Stimulated activated CD4-positive, alpha-beta T cell treated with anti-CD3 and anti-CD28 coated beads, TNF-alpha, amount 100 ng/mL, for 24 hours (primary cell): Measurements from ENCODE around the gene UBXN10.
A peak's percentile ranks its signal among the peaks of the same experiment; 100 is the strongest.

Source experiments
- DNase-seq, 3 experiments: peaks; one replicate each; pipeline ENCODE4 v3.0.0-alpha.2; 2020; ENCODE audit warnings: low read depth in 3 of 3

Gene UBXN10

DNA sequence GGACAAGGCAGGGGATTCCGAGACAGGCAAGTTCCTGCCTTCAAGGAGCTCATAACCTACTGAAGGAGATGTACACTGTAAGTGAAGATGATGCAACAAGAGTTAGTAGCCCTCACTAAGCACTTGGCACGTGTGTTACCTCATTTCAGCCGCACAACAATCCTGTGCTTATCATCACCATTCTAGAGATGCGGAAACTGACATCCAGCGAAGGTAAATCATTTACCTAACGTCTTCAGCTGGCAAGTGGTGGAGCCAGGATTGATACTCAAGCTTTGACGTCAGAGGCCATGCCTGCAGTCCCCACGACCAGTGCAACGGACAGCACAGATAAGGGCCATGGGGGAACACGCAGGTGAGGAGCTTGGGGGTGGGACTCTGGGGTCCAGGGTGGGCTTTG lies 2.9 kb upstream of the UBXN10 start:
- DNase-seq = no peak

DNA sequence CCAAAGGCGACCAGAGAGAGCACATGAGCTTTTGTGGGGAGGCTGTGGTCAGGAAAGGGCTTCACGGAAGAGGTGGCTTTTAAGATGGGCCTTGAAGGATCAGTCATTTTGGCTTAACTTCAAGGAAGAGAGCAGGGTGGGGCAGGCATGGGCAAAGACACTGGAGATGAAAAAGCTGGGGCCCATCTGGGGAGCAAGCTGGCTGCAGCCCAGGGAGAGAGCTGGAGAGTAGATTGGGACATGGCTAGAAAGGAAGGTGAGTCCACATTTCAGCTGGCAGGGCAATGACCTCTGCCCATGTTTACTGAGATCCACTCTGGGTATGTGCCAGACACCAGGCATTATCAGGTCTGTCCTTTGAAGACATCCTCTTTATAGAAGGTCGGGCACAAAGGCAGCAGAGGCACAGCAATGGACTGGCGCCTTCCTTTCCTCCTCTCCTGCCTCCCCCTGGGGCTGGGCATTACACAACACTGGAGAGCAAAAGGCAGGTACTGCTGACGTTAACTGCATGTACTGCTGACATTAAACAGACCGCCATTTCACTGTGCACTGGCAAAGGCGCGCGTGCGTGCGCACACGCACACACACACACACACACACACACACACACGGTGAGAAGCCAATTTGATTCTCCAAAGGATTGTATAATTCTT lies 2.2 kb upstream of the UBXN10 start:
- no peak for DNase-seq

DNA sequence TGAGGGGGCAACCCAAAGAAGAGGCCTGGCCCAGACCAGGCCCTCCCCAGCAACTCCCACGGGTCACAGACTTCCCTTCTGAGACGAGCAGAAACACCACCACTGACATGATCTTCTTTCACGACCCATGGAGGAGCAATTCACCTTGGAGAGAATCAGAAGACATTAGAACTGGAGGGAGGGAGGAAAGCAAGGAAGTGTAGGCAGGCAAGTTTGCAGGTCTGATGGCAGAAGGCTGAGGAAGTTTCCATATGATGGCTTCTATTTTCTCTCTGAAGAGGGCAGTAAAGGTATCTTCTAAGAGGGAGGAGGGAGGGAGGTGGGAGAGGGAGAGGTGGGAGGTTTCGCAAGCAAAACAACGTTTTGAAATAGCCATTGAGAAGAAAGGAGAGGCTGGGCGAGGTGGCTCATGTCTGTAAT lies 1.4 kb upstream of the UBXN10 start:
- DNase-seq = no peak

DNA sequence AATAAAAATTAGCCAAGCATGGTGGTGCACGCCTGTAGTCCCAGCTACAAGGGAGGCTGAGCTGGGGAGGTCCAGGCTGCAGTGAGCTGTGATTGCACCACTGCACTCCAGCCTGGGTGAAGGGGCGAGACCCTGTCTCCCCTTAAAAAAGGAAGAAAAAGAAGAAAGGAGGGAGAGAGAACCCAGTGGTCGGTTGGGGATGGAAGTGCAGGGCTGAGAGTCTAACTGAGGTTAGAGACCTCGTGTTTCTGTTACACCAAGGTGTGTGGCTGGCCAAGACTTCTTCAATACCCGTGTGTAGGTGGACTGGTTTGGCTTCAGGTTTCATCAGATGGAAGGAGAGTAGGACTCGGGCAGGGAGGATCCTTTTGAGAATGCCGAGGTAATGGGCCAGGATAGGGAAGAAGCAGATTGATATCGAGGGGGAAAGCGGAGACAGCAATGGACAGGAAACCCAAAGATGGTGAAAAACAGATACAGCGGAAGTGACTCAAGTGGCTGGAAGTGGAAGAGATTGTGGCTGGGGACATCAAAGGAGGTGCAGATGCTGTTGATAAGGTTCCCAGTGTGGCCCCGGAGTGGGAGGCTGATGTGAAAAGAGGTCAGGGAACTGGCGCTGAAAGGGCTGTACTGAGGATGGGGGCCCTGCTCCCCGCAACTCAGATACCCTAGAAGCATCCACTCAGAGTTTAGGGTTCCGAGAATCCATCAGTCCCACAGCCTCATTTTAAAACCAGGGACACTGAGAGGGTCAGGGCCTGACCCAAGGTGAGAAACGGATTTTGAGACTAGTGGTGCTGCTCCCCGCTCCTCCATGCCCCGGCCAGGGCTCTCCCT lies 681 bp upstream of the UBXN10 start:
- peak in 2 of 3 experiments; percentile 38 to 60 for DNase-seq

DNA sequence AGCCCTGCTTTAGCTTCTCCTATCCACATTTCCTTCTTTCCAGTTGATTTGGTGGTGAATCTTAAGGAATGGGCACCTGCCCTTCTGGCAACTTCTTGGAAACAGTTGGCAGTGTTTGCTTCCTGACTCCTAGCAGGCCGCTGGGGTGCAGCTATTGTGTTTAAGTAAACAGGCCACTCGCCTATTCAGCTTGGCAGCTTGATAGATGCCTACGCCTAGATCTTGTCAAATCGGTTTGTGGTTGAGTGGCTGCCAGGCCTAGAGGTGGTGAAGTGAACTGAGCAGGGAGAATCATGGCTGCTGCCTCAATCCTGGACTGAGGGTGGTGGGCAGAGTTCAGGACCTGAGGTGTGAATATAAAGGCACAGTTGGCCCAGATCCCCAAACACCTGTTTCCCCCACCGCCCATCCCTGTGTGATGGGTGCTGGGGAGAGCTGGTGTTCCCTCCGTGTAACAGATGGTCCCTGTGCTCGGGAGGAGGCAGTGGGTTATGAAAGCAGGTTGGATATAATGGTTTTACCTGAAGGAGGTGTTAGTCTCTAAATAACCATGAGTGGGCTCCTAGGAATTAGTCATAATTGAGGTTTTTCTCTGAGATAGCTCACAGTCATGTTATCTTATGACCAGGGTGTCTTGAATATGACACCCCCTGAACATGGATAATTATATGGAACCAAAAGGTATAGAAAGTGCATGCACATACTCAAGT lies 1.4 kb downstream of the UBXN10 start:
- peak in 2 of 3 experiments; percentile 6 to 27 for DNase-seq

DNA sequence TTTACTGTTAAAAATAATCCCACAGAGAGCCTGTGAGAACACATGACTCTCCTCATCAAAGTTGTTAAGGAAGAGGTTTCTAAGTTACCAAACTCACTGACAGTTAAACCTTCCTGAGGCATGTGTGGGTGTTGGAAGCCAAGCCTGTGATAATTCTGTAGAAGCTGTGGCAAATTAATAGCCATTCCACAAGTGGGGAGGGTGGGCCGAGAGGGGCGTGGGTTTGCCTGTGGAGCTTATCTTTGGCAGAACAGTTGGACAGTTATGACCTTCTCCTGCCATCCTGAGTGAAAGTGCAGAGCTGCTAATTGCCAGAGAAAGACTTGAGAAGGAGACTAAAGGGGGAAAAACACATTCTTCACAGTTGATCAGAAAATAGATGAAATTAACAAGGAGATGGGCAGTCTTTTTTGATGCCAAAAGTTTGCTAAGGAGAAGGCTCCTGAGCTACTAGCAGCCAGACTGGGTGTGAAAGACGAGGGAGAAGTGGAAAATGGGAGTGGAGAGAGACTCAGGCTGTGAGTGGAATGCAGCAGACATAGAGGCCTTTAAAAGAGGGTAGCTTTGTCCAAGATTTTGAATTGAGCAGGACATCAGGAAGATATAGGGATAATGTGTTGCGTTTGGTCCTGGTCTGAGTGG lies 2.0 kb downstream of the UBXN10 start:
- DNase-seq = no peak

DNA sequence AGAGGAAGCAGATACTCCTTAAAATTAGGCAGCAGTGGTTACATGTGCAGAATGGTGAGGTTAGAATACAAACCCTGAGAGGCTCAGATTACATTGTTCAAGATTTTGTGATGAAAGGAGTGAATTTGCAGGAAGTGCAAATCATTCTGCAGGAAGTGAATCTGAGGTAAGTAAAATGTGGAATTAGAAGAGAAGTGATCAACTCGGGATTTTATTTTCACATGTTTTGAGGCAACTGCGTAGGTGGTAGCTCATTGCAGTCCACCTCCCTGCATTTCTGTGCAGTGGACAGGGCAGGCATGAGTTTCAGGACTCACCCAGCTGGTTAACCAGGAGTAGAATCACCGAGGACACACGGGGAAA lies 2.5 kb downstream of the UBXN10 start:
- no peak for DNase-seq

DNA sequence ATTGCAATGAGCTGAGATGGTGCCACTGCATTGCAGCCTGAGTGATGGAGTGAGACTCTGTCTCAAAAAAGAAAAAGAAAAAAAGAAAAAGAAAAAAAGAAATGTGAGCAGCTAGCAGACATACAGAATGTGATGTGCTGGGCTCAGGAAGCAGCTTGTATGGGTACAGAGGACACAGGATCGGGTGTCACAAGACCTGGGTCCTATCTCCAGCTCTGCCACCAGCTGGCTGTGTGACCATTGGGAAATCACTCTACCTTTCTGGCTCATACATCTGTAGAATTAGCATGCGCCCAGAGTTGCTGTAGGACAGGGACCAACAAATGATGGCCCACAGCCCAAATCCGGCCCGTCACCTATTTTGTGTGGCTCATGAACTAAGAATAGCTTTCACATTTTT lies 3.8 kb downstream of the UBXN10 start:
- no peak for DNase-seq

DNA sequence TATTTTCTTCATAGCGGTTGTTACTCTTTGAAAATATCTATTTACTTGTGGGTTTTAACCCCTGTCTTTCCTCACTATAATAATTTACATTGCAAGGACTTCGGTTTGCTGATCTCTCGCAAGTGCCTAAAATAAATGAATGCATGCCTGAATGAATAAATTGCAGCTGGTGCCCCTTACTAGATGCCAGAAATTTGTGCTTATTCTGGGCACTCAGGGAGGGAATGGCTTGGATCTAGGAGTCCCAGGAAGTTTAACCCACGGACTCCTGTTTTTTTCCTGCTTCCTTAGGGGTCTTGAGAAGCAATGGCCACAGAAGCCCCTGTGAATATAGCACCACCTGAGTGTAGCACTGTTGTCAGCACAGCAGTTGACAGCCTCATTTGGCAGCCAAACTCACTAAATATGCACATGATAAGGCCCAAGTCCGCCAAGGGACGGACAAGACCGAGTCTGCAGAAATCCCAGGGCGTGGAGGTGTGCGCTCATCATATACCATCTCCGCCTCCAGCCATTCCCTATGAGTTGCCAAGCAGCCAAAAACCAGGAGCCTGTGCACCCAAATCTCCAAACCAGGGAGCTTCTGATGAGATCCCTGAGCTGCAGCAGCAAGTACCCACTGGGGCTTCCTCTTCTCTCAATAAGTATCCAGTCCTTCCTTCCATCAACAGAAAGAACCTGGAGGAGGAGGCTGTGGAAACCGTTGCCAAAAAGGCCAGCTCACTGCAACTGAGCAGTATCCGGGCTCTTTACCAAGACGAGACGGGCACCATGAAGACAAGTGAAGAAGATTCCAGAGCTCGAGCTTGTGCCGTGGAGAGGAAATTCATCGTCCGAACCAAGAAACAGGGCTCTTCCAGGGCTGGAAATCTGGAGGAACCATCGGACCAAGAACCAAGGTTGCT lies 4.6 kb downstream of the UBXN10 start:
- DNase-seq = no peak

DNA sequence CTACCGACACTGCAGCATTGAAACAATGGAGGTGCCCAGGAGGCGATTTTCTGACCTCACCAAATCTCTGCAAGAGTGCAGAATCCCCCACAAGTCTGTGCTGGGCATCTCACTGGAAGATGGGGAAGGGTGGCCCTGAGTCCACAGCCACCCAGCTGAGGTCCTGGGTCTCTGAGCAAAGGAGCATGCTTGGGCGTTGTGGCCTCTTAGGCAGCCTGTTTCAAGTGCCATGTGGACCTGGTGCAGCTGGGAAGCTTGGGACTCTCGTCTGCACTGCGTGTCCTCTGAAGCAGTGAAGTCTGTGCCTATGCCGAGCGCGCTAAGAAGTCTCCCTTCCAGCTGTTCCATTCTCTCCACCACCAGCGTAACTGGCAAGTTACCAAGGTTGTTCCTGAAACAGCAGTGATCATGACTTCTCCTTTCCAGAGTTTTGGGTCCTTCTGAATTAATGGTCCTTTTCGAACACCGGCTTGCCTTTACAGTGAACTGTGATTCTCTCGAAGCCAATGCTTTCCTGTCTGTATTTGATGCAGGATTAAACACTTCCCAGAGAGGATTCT lies 5.5 kb downstream of the UBXN10 start:
- DNase-seq = no peak

DNA sequence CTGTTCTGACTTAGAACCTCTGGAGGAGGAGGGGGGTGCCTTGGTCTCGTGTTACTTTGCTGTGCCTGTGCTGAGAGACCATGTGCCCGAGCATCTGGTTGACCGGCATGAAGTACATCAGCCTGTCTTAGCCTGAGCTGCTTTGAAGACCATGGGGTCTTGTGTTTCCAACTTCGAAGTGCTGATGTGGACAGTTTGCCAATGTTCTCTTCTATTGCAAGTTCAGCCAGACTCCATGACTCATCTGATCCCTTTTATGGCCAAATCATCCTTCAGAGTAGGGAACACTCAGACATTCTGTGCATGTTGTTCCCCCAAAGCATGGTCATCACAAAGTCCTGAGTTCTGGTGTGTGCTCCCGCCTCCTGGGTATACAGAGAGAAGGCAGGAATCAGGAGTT lies 6.5 kb downstream of the UBXN10 start:
- DNase-seq = no peak

DNA sequence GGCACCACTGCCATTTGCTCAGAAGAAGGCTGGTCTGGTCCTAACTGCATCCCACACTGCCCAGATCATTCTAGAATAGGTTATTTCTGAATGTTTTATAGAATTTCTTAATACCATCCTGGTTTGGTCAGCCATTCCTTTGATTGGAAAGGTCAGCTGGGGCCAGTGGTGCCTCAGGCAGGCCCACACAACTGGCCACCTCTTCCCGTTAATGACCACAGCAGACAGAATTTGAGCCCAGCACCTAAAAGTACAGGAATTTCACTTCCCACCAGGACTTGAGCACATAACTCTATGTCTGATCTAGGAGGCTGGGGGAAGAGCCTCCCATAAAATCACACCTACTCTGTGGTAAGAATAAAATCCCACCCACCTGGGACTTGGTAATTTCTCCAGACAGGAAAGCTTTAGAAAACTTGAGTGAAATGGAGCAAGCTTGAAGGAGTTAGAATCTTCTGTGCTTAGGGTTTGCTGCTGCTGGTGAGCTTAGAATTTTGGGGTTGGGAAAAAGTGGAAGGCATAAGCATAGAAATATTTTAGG lies 7.0 kb downstream of the UBXN10 start:
- DNase-seq = no peak

DNA sequence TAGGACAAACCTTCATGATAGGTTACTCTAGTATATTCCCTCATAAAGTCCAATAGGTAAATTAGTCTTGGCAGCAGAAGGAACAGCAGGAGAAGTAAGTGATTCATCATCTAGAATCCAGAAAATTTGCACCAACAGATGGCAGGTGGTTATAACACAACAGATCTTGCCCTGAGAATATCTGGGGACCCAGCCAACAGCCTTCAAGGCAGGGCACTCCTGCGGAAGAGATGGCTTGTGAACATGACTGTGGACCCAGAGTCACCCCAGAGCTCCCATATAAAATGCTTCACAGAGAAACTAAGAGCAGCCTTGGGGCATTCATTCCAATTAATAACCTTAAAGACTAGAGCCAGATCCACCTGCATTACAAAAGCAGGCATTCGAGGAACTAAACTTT lies 8.3 kb downstream of the UBXN10 start:
- no peak for DNase-seq

DNA sequence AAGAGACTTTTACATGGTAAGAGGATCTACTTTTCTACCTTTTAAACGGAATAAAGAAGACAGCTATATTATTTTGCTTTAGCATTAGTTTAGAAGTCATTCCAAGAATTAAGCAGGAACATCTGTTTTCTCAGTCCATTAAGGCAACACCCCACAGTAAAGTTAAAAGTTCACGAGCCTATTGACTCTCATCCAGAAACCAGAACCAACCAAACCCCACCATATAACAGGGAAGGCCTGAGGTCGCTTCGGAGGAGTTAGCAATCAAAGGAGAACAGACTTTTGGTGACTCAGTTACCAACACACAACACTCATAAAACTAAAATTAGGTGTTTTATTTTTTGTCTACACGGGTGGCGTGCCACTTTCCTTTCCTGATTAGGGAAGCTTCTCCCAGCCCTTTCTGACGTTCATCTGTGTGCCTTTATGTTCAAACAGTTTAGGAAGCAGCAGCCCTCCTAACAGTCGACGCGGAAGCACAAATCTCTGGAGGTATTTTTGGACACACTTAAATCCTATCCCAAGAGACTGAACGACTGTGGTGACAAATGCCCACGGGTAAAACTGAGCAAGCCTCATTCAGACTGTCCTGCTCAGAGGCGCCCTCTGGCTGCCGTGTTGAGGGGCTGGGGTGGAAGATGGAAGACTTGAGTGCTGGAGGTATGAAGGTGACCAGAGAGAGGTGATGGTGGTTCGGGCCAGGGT lies 9.0 kb downstream of the UBXN10 start:
- peak; percentile 57 to 75 (median 67) for DNase-seq

DNA sequence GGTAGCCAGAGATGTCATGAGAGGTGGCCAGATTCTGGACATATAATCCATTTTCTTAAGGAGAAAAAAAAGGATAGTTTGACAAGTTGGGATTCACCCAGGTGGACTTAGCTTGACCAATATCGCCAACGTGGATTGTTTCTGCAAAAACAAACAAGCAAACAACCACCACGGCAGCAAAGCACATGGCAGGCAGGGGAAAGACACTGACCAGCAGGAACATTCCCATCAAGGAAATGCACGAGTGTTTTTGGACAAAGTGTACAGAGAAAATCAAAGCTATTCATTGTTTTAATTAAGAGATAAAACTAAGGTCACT lies 9.5 kb downstream of the UBXN10 start:
- DNase-seq = no peak

DNA sequence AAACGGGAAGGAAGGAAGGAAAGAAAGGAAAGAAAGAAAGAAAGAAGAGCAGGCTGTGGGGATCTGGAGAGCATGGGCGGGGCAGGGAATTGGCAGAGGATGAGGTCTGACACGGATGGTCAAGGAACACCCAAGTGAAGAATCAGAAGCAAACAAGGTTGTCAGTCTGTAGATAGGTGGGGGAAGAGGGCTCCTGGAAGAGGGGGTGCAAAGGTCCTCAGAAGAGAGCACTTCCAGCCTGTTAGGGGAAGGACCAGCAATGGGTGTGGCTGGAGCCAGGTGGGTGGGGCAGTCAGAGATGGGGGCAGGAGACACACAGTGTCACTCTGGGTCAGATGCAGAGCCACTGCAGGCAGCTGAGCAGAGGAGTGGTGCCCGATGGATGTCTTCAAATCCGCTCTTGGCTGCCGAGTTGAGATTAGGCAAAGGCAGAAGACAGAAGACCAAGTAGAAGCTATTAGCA lies 11.5 kb downstream of the UBXN10 start:
- no peak for DNase-seq

DNA sequence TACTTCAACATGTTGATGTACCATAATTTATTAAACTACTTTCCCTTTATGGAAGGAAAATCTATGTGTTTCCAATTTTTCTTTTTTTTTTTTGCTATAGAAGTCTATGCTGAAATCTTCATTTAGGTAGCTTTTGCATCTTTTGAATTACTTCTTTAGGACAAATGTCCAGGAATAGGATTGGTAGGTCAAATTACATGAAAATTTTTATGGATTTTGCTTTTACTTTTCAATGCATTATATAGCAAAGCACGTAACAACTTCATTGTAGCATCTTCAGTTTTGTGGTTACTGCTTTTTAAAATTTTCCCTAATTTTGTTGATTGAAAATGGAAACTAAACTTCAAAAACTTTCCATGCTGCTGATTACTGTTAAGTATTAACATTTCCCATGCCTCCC lies 12.4 kb downstream of the UBXN10 start:
- no peak for DNase-seq

DNA sequence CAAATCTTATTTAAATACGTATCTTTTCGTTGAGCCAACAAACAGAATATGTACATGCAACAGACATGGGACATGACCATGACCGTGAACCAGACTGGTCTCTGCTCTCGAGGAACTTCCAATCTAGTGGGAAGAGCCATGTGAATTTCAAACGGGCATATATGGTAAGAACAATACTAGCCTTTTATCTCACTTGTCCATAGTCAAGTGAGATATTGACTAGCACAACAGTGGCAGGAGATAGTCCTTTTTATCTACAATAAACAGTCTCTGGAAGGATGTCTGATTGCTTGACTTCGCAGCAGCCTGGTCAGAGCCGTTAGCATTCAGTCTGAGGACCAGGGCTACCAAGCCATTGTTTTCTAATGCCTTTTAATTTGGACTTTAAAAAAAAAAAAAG lies 13.0 kb downstream of the UBXN10 start:
- no peak for DNase-seq

DNA sequence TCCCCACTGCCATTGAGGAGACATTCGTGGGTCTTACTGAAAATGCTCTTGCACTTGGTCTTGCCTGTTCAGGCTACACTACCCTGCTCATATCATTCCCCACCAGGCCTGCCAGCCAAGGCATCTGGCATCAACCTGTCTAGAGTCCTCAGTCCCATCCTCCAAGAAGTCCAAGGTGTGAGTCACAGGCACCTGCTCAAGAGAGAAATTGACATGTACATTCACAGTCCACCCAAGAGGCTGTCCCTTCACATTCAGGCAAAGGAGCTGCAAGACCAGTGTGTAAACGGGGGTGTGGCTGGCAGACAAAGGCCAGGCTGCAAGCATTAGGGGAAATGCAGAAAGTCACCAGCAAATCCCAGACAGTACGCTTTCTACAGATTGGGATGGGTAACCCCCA lies 13.5 kb downstream of the UBXN10 start:
- no peak for DNase-seq

DNA sequence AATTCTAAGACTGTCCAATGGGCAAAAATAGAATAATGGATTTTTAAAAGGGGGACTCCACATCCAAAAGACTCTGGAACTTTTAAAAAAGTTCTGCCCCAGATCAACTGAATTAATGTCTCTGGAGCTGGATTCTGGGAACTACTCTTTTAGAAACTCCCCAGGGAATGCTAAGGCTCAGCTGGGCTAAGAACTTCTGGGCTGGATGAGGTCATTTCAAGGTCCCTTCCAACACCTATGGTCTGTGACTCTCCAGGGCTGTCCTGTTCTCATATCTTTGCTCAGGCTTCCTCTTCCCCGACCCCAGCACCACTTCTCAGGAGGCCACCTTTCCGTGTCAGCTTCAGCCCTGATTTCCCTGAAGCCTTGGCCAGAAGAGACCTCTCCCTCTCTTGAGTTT lies 13.9 kb downstream of the UBXN10 start:
- DNase-seq = no peak
